ENCODE results near the gene PHLDB3.
"Not testable (repeated sequence)": the region's sequence is repeated elsewhere in the genome, so short reads cannot be mapped to it uniquely, and the experiment has no call there.

PHLDB3 gene

GRCh38 chr19:43527860-43528622 lies 23.5 kb upstream of the PHLDB3 start:
- in situ Hi-C loops (cut with MboI; ENCODE audit: low sequenced_read_pairs) = no loop called here

DNA sequence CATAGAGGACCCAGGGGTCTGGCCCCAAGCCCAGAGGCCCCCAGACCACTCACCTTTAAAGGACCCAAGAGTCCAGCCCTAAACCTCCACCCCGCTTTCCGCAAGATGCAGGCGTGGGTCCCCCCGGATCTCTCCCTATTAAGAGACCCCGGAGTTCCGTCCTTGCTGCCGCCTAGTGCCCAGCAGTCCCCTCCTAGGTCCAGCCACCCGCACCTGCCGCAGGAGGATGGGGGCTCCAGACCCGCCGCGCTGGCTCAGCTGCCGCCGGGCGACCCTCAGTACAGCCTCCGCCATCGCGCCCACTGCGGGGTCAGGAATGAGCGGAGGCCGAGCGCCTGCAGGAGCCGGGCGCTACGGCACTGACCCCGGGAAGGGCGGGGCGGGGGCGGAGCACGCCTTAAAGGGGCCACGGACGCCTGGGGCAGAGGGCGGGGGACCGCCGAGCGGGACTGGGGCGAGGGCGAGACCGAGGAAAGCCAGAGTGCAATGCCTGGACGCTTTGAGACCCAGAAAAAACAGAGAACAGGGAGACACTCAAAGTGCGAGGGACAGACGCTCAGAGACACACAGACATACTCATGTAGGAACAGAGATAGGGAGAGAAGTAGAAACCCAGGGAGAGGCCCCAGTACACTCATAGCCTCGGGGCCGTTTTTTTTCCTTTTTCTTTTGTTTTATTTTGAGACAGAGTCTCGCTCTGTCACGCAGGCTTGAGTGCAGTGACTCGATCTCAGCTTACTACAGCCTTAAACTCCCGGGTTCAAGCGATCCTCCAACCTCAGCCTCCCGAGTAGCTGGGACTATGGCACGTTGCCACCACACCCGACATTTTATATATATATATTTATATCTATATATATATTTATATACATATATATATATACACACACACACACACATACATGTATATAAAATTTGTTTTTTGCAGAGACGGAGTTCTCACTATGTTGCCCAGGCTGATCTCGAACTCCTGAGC lies 22.6 kb upstream of the PHLDB3 start, which contains the start of gene ETHE1:
ETHE1 (minus strand) TSS at position 318 of the 976 bp plus-strand sequence; CDS start at position 294, 24 bp downstream.
- in situ Hi-C loops (cut with MboI; ENCODE audit: low sequenced_read_pairs) = no loop called here

- in situ Hi-C loops (cut with MboI; ENCODE audit: low sequenced_read_pairs) = no loop called here
These were observed 21.6 kb upstream of the PHLDB3 start for GRCh38 chr19:43525836-43526771.

DNA sequence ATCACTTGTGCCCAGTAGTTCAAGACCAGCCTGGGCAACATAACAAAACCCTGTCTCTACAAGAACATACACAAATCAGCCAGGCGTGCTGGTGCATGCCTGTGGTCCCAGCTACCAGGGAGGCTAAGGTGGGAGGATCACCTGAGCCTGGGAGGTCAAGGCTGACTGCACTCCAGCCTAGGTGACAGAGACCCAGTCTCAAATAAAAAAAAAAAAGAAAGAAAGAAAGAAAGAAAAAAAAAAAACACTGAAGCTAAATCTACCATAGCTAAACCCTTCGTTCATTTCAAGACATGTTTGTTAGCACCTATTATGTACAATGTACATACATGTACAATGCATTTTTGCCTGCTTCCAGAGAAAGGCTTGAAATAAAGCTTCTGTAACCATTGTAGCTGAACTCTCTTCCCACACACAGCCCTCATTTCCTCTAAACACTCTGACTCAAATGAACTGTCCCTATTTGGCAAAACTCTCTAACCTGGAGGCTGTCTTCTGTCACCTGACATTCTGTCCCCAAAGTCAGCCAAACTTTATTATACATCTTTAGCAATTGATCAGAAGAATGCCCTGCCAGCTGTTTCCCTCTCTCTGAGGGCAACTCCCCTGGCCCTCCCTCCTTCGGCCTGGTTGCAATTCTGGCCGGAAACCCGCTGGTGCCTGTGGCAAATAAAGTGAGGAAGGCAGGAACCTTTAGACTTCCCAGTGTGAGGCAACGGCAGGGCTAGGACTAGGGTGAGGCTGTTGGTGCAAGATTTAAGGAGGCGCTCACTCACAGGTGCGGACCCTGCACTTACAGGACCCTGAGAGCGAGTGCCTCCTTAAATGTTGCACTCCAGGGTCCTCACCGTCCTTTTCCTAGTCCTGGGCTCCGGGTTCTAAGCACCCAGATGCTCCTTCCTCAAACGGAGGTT lies 20.6 kb upstream of the PHLDB3 start:
- in situ Hi-C loops (cut with MboI; ENCODE audit: low sequenced_read_pairs) = no loop called here

DNA sequence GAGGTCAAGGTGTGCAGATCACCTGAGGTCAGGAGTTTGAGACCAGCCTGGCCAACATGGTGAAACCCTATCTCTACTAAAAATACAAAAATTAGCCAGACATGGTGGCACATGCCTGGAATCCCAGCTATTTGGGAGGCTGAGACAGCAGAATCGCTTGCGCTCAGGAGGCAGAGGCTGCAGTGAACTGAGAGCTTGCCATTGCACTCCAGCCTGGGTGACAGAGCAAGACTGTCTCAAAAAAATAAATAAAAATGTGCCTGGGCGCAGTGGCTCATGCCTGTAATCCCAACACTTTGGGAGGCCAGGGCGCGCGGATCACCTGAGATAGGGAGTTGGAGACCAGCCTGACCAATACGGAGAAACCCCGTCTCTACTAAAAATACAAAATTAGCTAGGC lies 19.1 kb upstream of the PHLDB3 start:
- in situ Hi-C loops (cut with MboI; ENCODE audit: low sequenced_read_pairs) = not testable (repeated sequence)

DNA sequence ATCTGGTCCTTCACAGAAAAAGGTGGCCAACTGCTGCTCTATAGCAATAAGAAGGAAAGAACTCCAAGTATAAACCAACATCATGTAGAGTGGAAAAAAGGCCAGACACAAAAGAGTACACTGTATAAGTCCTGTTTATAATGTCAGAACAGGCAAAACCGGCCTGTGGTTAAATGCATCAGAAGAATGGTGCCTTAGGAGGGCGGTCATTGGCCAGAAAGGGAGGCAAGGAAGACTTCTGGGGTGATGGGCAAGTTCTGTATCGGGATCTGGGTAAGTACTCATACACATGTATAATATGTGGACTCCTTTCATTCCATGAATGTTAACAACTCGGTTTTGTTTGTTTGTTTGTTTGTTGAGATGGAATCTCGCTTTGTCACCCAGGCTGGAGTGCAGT lies 18.4 kb upstream of the PHLDB3 start:
- in situ Hi-C loops (cut with MboI; ENCODE audit: low sequenced_read_pairs) = no loop called here

DNA sequence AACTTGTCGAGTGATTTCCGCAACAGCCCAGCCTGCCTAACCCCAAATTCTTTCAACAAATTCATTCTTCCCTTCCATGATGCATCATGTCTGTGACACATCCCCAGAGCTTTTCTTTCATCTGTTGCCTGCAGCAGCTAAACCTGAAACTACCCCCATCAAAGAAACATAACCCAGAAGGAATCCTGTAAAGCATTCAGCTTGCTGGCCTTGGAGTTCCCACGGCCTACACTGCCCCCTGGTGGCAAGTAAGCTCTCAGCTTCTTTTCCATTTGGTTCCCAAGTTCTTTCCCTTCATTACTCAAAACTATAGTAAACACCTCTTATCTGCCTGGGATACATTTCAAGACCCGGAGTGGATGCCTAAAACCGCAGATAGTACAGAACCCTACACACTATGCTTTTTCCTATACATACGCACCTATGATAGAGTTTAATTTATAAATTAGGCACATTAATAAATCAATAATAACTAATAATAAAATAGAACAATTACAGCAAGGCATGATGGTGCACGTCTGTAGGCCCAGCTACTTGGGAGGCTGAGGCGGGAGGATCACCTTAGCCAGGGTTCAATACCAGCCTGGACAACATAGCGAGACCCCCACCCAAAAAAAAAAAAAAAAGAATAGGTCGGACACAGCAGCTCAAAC lies 15.0 kb upstream of the PHLDB3 start:
- in situ Hi-C loops (cut with MboI; ENCODE audit: low sequenced_read_pairs) = no loop called here

DNA sequence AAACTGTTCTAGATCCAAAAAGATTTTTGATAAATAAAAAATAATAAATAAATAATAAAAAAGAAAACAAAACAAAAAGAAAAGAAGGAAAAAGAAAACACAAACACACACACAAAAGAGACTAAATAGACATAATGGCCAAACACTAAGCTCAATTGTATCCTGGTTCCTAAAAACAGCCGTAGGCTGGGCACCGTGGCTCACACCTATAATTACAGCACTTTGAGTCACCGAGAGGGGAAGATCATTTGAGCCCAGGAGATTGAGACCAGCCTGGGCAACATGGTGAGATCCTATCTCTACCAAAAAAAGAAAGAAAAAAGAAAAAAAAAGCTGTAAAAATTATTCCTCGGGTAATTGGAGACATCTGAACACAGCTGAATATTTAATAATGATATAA lies 13.5 kb upstream of the PHLDB3 start:
- in situ Hi-C loops (cut with MboI; ENCODE audit: low sequenced_read_pairs) = no loop called here

GRCh38 chr19:43512399-43512798 lies 7.9 kb upstream of the PHLDB3 start:
- in situ Hi-C loops (cut with MboI; ENCODE audit: low sequenced_read_pairs) = not testable (repeated sequence)

DNA sequence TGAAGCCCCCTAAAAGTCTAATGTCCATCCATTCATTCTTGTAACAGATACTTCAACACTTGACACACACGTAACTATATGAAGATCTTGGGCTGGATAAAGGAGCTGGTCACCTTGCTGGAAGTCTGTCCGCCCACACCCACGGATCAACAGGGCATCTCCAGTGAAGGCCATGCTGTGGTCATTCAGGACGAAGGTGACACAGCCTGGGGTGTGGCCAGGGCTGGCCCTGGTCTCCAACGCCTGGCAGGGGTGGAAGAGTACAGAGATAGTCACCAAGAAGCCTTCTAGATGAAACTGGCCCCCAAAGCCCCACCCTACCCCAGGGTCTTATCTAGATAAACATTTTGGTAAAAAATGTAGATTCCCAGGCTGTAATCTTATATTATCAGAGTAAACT lies 6.8 kb upstream of the PHLDB3 start:
- in situ Hi-C loops (cut with MboI; ENCODE audit: low sequenced_read_pairs) = no loop called here

DNA sequence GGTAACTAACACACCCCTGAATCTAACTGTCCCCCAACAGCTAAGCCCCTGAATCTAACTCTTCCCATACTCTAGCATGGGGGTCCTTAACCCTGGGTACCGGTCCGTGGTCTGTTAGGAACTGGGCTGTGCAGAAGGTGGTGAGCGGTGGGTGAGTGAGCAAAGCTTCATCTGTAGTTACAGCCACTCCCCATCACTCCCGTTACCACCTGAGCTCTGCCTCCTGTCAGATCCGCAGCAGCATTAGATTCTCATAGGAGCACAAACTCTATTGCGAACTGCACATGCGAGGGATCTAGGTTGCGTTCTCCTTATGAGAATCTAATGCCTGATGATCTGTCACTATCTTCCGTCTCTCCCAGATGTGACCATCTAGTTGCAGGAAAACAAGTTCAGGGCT lies 6.2 kb upstream of the PHLDB3 start:
- in situ Hi-C loops (cut with MboI; ENCODE audit: low sequenced_read_pairs) = no loop called here

DNA sequence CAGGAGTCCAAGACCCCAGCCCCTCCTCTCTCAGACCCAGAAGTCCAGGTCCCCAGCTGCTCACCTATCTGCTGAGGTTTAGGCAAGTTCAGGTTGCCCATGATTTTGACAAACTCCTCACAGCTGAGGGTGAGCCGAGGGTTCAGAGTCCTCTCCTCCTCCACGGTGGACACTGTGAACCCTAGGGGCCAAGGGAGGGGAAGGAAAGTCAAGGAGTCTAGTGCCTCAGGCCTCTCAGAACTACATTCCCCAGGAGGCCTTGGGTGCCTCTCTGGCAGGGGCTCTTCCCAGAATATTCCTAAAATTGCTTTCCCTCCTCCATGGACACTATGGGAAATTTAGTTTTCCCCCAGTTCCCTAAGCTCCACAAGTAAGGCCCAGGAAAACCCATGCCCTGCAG lies 3.3 kb upstream of the PHLDB3 start:
- in situ Hi-C loops (cut with MboI; ENCODE audit: low sequenced_read_pairs) = no loop called here

DNA sequence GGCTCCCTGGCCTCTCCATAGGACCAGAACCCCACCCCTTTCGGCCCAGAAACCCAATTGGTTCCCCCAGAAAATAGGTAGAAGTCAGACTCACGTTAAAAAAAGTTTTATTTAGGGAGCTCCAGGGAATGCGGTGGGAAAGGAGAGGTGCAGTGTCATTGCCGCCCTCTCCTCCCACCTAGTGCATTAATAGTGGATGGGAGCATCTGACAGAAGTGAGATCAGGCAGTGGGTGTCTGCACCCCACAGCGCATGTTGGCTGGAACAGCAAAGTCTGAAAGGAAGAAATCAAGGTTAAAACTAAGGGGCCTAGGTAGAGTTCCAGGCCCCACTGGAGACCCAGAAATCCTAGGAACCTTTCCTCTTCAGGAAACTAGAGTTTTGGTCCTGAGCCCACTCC lies 2.1 kb upstream of the PHLDB3 start:
- in situ Hi-C loops (cut with MboI; ENCODE audit: low sequenced_read_pairs) = no loop called here

- in situ Hi-C loops (cut with MboI; ENCODE audit: low sequenced_read_pairs) = no loop called here
These were observed 1.4 kb upstream of the PHLDB3 start for GRCh38 chr19:43505941-43506340.

DNA sequence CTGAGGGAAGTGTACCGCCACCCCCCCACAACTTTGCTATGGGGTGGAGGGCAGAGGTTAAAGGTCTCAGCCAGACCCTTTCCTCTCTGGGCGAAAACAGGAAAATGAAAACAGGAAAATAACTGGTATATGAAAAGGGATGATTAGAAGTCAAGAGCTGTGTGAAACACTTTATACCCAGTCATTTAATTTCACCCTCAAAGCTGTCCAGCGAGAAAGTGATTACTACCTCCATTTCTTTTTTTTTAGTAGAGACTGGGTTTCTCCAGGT lies 575 bp upstream of the PHLDB3 start:
- in situ Hi-C loops (cut with MboI; ENCODE audit: low sequenced_read_pairs) = no loop called here

- in situ Hi-C loops (cut with MboI; ENCODE audit: low sequenced_read_pairs) = no loop called here
These were observed 783 bp downstream of the PHLDB3 start for GRCh38 chr19:43503501-43504425.

DNA sequence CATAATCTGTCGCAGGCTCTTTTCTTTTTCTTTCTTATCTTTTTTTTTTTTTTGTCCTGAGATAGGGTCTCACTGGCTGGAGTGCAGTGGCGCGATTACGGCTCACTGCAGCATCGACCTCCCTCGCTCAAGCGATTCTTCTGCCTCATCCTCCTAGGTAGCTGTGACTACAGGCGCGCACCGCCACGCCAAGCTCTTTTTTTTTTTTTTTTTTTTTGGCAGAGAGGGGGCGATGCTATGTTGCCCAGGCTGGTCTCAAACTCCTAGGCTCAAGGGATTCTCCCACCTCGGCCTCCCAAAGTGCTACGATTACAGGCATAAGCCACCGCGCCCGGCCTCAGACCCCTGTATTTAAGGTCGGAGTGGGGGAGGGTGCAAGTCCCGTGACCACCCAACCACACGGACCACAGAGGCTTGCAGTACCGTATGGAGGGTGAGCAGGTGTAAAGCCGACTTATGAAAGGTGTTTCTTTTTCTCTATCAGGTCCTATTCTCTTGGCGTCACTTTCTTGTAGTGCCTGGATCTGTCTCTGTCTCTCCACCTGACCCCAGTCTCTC lies 2.0 kb downstream of the PHLDB3 start:
- in situ Hi-C loops (cut with MboI; ENCODE audit: low sequenced_read_pairs) = no loop called here

All from hTERT RPE-1 (cell line).